ENCODE measurements around the gene STMND1. TPM values are rescaled to one million over a fixed set of nuclear protein-coding genes. Genes with fewer than 3 reads are reported as not detected.

Gene STMND1
- total and polyA plus RNA-seq, 10 donors, result not detected

GRCh38 chr6:17150096-17150495 is 48.2 kb downstream of the STMND1 start:
- TF ChIP-seq CTCF (IDR thresholded peaks at IDR 0.05 in 8 of 11, conservative IDR thresholded peaks at IDR 0.05 in 3 of 11) (no peak), POLR2AphosphoS5 (IDR thresholded peaks at IDR 0.05) (no peak), POLR2A (IDR thresholded peaks at IDR 0.05) (no peak)
- intact Hi-C loops (cut with DNase I; ENCODE audit: low total_unique reads), result loop anchor here (10.0 kb wide), 2 partner anchors 655 to 965 kb away; no protein-coding TSS in a partner anchor

GRCh38 chr6:17151888-17152287 is 50.0 kb downstream of the STMND1 start:
- H3K4me3 ChIP-seq, result no peak overlapping the region
- H3K36me3 ChIP-seq, result no peaks in the 10 kb centered on the region
- 80 to 93% (median 87%) methylated on average over 3 of the region's 3 CpGs for WGBS, 5 donors
- H3K9me3 ChIP-seq, result peaks cover 0 to 18% (median 13%) of the 10 kb centered on the region in 8 donors
- no peak for DNase-seq
- intact Hi-C loops (cut with DNase I; ENCODE audit: low total_unique reads), result loop anchor here (10.0 kb wide), 2 partner anchors 653 to 963 kb away; no protein-coding TSS in a partner anchor
- H3K27me3 ChIP-seq (replicated peaks in 1 of 7), result peaks cover 0 to 5% (median 0%) of the 10 kb centered on the region in 7 donors
- no peak for TF ChIP-seq CTCF (IDR thresholded peaks at IDR 0.05 in 8 of 11, conservative IDR thresholded peaks at IDR 0.05 in 3 of 11)
- no peak for TF ChIP-seq POLR2AphosphoS5 (IDR thresholded peaks at IDR 0.05)
- no peak for TF ChIP-seq POLR2A (IDR thresholded peaks at IDR 0.05)
- no peaks in the 10 kb centered on the region for H3K4me1 ChIP-seq
- H3K27ac ChIP-seq, result no peak overlapping the region

More at GRCh38 chr6:17150096-17150495, 48.2 kb downstream of the STMND1 start:
- Histone ChIP-seq H3K4me3 (no peak overlapping the region), H3K9me3 (peaks cover 0 to 26% (median 16%) of the 10 kb centered on the region in 8 donors), H3K27me3 (replicated peaks in 1 of 7) (peaks cover 0 to 5% (median 0%) of the 10 kb centered on the region in 7 donors), H3K4me1 (no peaks in the 10 kb centered on the region), H3K27ac (no peak overlapping the region), H3K36me3 (no peaks in the 10 kb centered on the region)
- WGBS, 5 donors, result 61 to 96% (median 83%) methylated on average over 2 of the region's 2 CpGs
- DNase-seq, result no peak

GRCh38 chr6:17152703-17153102 is 50.9 kb downstream of the STMND1 start:
- TF ChIP-seq POLR2A (IDR thresholded peaks at IDR 0.05) (no peak), CTCF (IDR thresholded peaks at IDR 0.05 in 8 of 11, conservative IDR thresholded peaks at IDR 0.05 in 3 of 11) (no peak), POLR2AphosphoS5 (IDR thresholded peaks at IDR 0.05) (no peak)
- no peak for DNase-seq
- intact Hi-C loops (cut with DNase I; ENCODE audit: low total_unique reads), result loop anchor here (10.0 kb wide), 2 partner anchors 652 to 962 kb away; no protein-coding TSS in a partner anchor
- Histone ChIP-seq H3K36me3 (no peaks in the 10 kb centered on the region), H3K27ac (no peak overlapping the region), H3K4me3 (no peak overlapping the region), H3K4me1 (no peaks in the 10 kb centered on the region), H3K27me3 (replicated peaks in 1 of 7) (peaks cover 0 to 7% (median 0%) of the 10 kb centered on the region in 7 donors), H3K9me3 (peaks cover 0 to 18% (median 13%) of the 10 kb centered on the region in 8 donors)

GRCh38 chr6:17156112-17156921 is 54.5 kb downstream of the STMND1 start:
- intact Hi-C loops (cut with DNase I; ENCODE audit: low total_unique reads), result loop anchor here (5.0 to 10.0 kb wide), 3 partner anchors 426 to 958 kb away; no protein-coding TSS in a partner anchor
- Histone ChIP-seq H3K4me1 (no peaks in the 10 kb centered on the region), H3K27me3 (replicated peaks in 1 of 7) (peaks cover 0 to 5% (median 0%) of the 10 kb centered on the region in 7 donors), H3K36me3 (no peaks in the 10 kb centered on the region), H3K27ac (no peak overlapping the region), H3K9me3 (peaks cover 0 to 18% (median 13%) of the 10 kb centered on the region in 8 donors), H3K4me3 (no peak overlapping the region)
- WGBS, 5 donors, result 31 to 49% (median 43%) methylated on average over 4 of the region's 4 CpGs
- TF ChIP-seq POLR2A (IDR thresholded peaks at IDR 0.05) (no peak), CTCF (IDR thresholded peaks at IDR 0.05 in 8 of 11, conservative IDR thresholded peaks at IDR 0.05 in 3 of 11) (peak; percentile 47 to 83 (median 74))
- DNase-seq, result no peak
